Skin of body (tissue), 2 donors: Measurements from ENCODE around the gene SMIM20. TPM values are rescaled to one million over a fixed set of nuclear protein-coding genes. Genes with fewer than 3 reads are reported as not detected.

Experiments
- DNase-seq: peaks from one replicate; lab custom pipeline; 2025; lab: John Stamatoyannopoulos, UW
- total RNA-seq: library from RNA; depleted of rRNA; stranded (reverse); fragments of >200 nt; gene quantifications from one replicate; pipeline ENCODE4 v1.2.3, GENCODE V29; 2014

Gene SMIM20
- total RNA-seq, 1 donor from 2014 or later = 24.0 TPM

- no peak for DNase-seq
These were observed 12.4 kb downstream of the SMIM20 start for GRCh38 chr4:25926462-25926861.

GRCh38 chr4:25927361-25928195 lies 13.6 kb downstream of the SMIM20 start:
- DNase-seq = no peak

DNA sequence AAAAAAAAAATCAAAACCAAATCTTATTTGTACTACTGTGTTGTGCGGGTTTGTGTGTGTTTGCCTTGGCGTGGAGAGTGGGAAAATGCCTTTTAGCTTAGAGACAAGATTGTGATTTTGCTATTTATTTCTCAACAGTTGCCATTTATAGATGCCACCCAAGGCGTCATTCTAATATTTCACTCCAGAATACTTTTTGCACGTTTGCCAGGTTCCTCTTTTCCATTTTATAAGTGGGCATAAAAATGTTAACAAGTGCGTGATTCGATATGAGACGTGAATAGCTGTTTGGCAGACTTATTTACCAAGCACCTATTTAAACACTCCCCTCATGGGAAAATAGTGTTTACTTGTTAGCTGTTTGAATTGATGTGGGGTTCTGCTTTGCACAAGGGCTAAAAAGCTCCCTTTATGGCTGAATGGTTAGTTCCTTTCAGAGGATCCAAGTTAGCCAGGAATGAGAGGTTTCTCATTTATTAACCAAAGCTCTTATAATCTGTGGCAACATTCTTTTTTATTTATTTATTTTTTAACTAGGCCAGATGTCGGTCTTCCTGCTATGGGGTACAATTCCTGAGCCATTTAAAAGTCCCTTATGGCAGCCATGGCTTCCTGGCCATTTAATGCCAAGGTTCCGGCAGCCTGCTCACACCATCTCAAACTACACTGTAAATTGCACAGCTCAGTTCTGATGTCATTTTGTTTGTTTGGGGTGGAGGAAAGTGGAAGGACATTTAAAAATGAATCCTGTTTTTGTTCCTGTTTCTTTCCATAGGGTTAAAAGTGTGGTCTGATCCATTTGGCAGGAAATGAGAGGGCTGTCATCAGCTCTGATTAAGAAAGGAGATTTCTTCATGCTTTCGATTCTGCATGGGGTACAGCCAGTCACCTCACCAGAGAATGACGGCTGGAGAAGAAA lies 14.6 kb downstream of the SMIM20 start:
- peak; percentile 48 for DNase-seq

DNA sequence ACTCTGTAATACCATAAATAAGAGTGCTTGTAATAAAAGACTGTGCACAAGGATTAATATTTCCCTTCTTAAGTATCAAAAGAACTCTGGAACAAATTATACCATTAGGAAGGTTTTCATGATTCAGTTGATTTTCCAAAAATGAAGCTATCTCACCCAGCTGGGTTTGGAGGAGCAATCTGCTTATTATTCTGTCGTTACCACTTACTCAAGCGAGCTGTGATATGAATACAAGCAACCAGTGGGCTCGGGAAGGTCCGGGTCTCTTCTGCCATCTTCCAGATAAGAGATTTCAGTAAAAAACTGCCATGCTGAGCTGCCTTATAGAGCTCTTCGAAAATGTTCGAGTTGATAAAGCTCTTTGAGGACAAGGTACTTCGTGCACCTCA lies 15.3 kb downstream of the SMIM20 start:
- DNase-seq = no peak

DNA sequence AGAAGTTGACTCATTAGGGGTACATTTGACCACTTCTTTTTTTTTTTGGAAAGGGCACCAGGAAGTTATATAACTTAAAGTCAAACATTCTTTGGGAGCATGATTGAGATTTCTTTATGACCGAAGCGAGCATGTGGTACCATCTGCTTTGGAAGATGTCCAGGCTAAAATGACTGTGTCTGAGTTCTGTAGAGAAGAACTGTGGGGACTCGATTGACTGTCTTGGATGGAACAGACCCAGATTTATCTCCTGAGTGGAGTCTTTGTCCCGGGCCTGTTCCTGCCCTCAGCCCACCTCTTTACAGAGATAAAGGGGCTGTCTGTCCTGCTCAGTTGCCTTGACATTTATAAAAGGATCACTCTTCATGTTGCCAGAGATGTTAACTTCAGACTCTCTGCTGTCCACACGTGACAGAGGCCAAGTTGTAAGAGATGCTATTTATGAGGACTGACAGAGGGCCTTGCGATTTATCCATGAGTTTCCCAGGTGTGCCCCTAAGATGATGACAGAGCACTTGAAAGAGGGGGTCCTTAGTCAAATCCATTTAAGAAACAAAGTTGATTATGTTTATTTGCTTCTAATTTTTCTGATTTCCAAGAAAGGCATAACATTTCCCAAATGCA lies 16.8 kb downstream of the SMIM20 start:
- no peak for DNase-seq

GRCh38 chr4:25936696-25937095 lies 22.7 kb downstream of the SMIM20 start:
- DNase-seq = no peak

GRCh38 chr4:25937801-25938200 lies 23.8 kb downstream of the SMIM20 start:
- peak; percentile 58 for DNase-seq

DNA sequence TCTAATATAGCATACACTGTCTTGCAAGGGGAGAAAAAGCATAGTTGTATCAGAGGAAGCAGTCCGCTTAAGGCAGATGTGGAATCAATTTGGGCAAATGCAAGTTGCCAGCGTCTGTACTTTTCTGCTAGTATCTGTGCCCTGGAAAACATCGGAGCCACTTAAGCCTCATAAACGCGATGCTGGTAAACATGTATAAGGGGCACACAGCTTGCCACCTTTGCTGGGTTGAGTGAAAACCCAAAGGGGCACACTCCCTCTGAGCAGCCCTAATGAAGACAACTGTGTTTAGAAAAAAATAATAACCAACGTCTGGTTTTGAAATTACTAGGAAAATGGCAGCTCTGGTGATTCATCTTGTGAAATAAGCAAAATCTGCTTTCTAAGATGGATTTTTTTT lies 24.3 kb downstream of the SMIM20 start:
- DNase-seq = no peak

- DNase-seq = no peak
These were observed 24.8 kb downstream of the SMIM20 start for GRCh38 chr4:25938787-25939186.

DNA sequence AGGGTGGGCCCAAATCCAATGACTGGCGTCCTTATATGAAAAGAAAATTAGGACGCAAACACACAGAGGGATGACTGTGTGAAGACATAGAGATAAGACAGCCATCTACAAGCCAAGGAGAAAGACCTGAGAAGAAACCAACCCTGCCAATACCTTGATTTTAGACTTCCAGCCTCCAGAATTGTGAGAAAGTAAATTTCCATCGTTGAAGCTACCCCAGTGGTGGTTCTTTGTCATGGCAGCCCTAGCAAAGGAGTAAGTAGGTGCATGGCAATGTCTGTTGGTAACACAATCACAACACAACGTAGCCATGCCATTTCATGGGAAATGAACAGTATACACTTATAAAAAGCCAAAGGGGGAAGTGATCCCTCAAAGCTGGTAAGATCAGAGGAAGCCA lies 25.3 kb downstream of the SMIM20 start:
- DNase-seq = no peak

- no peak for DNase-seq
These were observed 27.6 kb downstream of the SMIM20 start for GRCh38 chr4:25941457-25942221.

GRCh38 chr4:25943312-25943711 lies 29.3 kb downstream of the SMIM20 start:
- peak; percentile 82 for DNase-seq

DNA sequence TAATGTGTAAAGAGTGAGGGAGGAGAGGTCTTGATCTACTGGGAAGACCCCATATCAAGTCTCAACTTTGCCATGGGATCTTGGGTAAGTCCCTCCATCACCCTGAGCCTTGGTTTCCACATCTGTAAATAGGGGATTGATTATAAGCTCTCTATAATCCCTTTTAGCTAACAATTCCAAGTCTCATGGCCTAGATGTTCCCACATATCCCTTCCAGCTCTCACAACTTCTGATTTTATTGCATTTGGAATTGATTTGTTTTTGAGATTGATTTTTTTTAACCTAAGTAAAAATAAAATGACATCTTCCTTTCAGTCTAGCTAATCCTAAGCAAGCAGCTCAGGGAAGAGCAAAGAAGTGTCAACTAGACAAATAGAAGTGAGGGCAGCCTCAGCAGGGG lies 29.8 kb downstream of the SMIM20 start:
- DNase-seq = peak; percentile 80

DNA sequence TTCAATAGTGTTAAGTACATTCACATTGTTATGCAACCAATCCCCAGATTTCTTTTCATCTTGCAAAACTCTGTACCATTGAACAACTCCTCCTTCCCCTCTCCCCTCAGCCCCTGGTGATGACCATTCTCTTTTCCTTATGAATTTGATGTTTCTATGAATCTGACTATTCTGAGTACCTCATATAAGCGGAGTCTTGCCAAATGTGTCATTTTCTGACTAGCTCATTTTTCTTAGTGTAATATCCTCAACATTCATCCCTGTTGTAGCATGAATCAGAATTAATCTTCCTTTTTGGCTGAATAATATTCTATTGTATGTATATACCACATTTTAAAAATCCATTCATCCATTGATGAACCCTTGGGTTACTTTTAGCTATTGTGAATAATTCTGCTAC lies 34.0 kb downstream of the SMIM20 start:
- no peak for DNase-seq

- DNase-seq = no peak
These were observed 35.2 kb downstream of the SMIM20 start for GRCh38 chr4:25949173-25949748.

GRCh38 chr4:25949994-25950393 lies 36.0 kb downstream of the SMIM20 start:
- DNase-seq = no peak

- DNase-seq = peak; percentile 16
These were observed 36.7 kb downstream of the SMIM20 start for GRCh38 chr4:25950461-25951389.

- DNase-seq = no peak
These were observed 37.5 kb downstream of the SMIM20 start for GRCh38 chr4:25951390-25951952.

GRCh38 chr4:25953740-25954139 lies 39.7 kb downstream of the SMIM20 start:
- peak; percentile 30 for DNase-seq
